Activated T-cell treated with anti-CD3 and anti-CD28 coated beads for 4 hours (primary cell): Measurements from ENCODE around the gene ECT2L.
"Not testable (repeated sequence)": the region's sequence is repeated elsewhere in the genome, so short reads cannot be mapped to it uniquely, and the experiment has no call there.

Experiments
- DNase-seq: peaks from one replicate; pipeline ENCODE4 v3.0.0-alpha.2; 2020

Gene ECT2L

GRCh38 chr6:138863321-138863720, 67.4 kb downstream of the ECT2L start:
- no peak for DNase-seq

GRCh38 chr6:138864343-138864890, 68.5 kb downstream of the ECT2L start:
- no peak for DNase-seq

- DNase-seq = no peak
Observed at GRCh38 chr6:138865480-138866109, 69.7 kb downstream of the ECT2L start.

DNA sequence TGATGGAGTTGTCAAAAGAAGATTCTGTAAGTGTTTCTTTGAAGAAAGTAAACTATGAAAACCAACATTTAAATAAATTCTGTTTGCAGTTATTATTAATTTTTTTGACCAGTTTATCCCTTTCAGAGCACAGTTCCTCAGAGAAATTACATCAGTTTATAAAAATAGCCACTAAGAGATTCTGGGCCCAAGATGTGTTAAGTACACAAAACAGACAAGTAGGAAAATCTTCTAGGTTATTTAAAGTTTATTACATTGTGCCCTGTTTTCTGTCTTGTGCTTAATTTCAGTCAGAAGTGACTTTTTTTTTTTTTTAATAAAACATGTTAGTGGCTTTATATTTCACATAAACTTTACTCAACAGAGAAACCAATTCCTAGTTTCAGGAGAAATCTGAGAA, 72.3 kb downstream of the ECT2L start:
- DNase-seq = no peak

DNA sequence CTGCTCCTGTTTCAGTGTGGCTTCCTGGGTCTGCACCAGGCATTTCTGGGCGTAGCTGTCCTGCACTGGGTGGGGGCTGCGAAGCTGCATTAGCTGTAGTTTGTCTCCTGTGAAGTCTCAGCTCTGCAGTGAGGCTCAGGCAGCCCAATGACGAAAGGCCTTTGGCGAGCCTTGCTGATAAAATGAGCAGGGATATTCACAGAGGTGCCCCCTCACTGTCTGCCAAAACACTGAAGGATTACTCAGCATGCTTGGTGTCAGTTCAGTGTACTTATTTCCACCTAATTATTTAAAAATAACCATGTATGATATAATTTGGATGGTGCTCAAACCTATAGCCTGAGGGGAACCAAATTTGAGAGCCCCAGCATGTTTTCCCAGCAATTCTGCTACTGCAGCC, 73.5 kb downstream of the ECT2L start:
- DNase-seq = no peak

DNA sequence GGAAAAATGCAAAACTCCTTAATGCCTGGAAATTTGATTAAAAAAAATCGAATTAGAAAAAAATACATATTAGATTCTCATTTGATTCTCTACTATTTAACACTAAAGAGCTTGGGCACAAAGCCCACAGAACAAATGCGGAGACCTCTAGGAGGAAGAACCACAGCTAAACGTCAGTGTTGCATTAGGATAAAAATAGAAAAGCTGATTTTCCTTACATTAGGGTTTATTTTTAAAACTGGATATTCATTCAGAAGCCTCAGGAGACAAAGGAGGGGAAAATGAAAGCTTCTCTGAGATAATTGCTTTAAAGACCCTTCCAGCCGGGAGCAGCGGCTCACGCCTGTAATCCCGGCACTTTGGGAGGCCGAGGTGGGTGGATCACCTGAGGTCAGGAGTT, 77.3 kb downstream of the ECT2L start:
- DNase-seq = no peak

DNA sequence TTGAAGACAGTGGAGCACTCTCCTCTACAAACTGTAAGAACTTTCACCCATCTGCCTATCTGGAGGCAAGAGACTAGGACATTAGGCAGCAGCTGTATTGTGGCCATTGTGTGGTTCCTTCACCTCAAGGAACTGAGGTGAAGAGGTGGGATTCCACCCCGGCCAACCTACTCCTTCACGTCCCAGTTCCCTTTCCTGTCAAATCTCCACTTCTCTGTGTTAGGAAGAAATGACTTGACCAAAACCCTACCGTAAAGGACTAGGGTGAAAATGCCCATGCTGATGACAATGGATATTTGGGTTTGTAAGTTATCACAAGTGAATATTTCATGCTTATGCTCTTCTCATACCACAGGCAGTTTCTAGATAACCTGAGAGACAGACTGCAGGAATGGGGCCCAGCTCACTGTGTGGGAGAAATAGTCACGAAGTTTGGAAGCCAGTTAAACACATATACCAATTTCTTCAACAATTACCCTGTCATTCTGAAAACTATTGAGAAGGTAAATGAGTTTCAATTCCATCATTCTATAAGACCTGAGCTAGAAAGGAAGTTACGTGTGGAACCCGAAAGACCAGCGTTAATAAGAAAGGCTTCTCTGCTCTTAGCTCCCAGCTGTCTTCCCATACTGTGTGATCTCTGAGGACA, 86.6 kb downstream of the ECT2L start:
- DNase-seq = no peak

GRCh38 chr6:138885156-138885819, 89.4 kb downstream of the ECT2L start:
- no peak for DNase-seq

DNA sequence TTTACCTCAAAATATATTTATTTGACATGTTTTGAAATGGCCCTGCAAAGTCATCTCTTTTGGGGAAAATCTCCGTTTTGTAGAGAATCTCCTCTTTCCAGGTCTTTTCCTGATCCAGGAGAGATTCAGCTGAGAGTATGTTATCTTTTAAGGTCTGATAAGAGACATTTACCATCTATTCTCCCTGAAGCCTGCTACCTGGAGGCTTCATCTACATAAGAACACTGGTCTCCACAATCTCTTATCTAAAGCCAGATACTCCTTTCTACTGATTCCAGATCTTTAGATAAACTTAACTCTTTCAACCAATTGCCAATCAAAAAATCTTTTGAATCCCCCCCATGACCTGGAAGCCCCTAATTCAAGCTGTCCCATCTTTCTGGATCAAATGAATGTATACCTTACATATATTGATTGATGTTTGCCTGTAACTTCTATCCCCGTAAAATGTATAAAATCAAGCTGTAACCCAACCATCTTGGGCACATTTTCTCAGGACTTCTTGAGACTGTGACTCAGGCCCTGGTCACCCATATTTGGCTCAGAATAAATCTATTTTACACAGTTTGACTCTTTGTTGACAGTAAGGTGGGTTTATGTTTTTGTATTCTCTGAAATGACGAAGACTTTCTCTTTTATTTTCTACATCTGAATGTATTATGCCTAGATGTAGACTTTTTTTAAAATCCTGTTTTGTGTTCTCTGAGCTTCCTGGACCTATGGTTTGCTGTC, 95.5 kb downstream of the ECT2L start:
- no peak for DNase-seq

DNA sequence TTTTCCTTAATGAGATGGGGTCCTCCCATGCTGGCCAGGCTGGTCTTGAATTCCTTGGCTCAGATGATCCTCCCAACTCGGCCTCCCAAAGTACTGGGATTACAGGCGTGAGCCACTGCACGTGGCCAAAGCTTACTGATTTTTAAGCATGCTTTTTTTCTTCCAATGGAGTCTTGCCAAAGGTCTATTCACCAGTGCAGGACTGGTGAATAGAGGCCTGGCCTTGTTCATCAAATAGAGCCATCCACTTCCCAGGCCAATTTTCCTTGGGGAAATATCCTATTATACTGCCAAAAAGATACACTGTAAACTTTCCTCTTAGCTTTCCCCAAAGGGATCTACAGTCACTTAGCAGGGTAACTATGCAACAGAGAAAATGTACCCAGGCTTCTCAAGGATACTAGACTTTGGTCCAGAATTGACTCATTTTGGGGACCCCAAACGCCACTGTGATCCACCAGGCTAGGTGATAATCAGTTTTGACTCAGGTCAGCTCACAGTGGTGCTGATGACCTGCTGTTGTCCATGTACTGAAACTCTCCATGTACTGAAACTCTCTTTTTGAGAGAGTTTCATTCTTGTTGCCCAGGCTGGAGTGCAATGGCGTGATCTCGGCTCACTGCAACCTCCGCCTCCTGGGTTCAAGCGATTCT, 100.3 kb downstream of the ECT2L start:
- no peak for DNase-seq

- DNase-seq = no peak
Observed at GRCh38 chr6:138897031-138897430, 101.1 kb downstream of the ECT2L start.

- DNase-seq = no peak
Observed at GRCh38 chr6:138907167-138907566, 111.3 kb downstream of the ECT2L start.

- no peak for DNase-seq
Observed at GRCh38 chr6:138909511-138909910, 113.6 kb downstream of the ECT2L start.

GRCh38 chr6:138909975-138910374, 114.1 kb downstream of the ECT2L start:
- DNase-seq = no peak

DNA sequence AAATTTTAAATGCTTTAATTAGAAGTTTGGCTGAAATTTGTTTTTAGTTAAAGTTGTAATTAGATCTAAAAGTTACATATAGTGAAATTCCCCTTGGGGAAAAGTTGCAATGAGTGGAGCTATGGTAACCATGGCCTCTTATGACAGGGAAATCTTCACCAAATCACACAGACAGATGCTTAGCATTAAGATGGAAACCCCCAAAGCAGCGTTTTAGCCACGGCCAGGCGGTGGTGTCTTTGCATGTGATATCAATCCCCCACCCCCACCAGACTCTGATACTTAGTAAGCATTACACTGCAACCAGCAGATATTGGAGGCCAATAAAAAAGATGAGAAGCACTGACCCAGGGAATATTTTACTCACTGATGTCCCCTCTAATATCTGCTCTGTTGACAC, 116.4 kb downstream of the ECT2L start:
- no peak for DNase-seq

- no peak for DNase-seq
Observed at GRCh38 chr6:138914701-138915100, 118.8 kb downstream of the ECT2L start.

DNA sequence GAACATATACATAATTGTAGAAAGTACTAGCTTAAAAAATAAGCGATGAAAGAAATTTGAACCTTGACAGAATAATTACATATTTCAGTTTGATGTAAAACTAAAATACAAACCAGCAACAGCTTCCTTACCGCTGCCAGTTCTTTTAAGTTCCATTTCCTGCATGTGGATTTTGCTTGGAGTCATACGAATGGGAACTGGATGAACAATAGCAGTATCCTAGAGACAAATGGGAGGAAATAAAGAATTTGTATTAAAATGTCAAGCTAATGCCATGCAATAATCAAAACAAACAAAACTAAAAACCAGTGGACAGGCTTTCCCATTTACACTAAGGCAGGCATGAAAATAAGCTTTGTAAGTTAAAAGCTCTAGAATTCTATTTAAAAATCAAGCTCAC, 125.0 kb downstream of the ECT2L start:
- no peak for DNase-seq

- DNase-seq = no peak
Observed at GRCh38 chr6:138923561-138923960, 127.7 kb downstream of the ECT2L start.

DNA sequence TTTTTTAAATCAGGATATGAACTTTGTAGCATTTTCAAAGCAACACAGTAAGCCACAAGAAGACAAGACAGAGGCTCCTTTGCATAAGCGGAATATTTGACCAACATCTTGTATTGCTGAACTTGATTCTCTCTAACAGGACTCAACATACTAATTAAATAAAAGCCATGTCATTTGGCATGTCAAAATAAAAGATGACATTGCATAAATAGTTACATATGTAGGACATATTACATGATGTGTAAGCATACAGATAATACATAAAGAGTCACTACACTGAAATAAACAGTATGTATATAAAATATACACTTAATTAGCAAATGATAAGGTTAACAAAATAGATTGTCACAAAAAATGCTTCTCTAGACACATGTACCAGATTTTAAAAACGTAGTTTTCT, 129.9 kb downstream of the ECT2L start:
- DNase-seq = no peak

DNA sequence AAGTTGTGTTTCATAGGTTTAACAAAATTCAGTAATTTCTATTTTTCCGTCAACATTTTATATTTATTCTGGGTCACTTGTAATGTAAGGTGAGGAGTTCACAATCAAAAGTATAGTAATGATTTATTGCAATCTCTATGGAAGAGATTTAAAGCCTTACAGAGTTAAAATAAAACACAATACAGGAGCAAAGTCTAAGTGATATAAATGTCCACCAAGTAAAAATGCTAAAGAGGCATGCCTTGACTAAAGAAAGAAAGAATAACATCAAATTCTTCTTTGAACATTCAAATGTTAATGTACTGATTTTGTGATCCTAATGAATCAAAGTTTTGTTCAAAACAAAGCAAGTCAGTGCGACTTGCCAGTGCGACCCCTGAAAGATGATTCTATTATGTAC, 130.7 kb downstream of the ECT2L start:
- no peak for DNase-seq

GRCh38 chr6:138931660-138932059, 135.8 kb downstream of the ECT2L start:
- no peak for DNase-seq

DNA sequence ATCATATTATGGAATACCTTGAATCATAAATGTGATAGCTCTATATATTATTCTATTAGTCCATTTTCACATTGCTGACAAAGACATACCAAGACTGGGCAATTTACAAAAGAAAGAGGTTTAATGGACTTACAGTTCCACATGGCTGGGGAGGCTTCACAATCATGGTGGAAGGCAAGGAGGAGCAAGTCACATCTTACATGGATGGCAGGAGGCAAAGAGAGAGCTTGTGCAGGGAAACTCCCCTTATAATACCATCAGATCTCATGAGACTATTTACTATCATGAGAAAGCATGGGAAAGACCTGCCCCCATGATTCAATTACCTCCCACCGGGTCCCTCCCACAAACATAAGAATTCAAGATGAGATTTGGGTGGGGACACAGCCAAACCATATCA, 141.0 kb downstream of the ECT2L start:
- DNase-seq = not testable (repeated sequence)

GRCh38 chr6:138943089-138943625, 147.3 kb downstream of the ECT2L start:
- DNase-seq = no peak
